IMR-90 (cell line): ENCODE data around the gene GGTA1. TPM values are rescaled to one million over a fixed set of nuclear protein-coding genes. Genes with fewer than 3 reads are reported as not detected.

ENCODE experiments used
- ATAC-seq: fragments of 200-7000 bp; cut with Tn5 transposase; 2 replicates; pipeline ENCODE4 v1.9.1; 2020; ENCODE audit warnings: low read depth, mild to moderate bottlenecking, moderate library complexity
- BruUV-seq: library from RNA; stranded (reverse); fragments of 400-500 nt; replicated peaks from 2 replicates; lab custom pipeline; 2021; lab: Mats Ljungman, UMichigan
- CTCF ChIA-PET: fragments of 300-600 bp; formaldehyde crosslinking; extraction: SDS; loops from one replicate; lab custom pipeline; 2021; ENCODE audit warnings: antibody characterized with exemption; lab: Yijun Ruan, JAX
- POLR2A ChIA-PET: fragments of 300-600 bp; sonication (Branson Sonifier 250); formaldehyde crosslinking; loops from one replicate; lab custom pipeline; 2022; ENCODE audit warnings: antibody characterized with exemption; ENCODE audit not compliant: unreplicated experiment; lab: Charles Lee
- DNase-seq: peaks from one replicate; pipeline ENCODE4 v3.0.0; 2013
- H2AFZ ChIP-seq: replicated peaks from 2 replicates; pipeline ENCODE3; 2013; ENCODE audit warnings: low read length, mild to moderate bottlenecking; ENCODE audit not compliant: poor library complexity
- H2AK5ac ChIP-seq: 2 replicates; pipeline ENCODE4 v1.6.1; 2013; ENCODE audit warnings: low read depth, low read length, inconsistent platforms
- H2AK9ac ChIP-seq: replicated peaks from 2 replicates; pipeline ENCODE3; 2013; ENCODE audit warnings: mild to moderate bottlenecking, low read depth, low read length, moderate library complexity; ENCODE audit not compliant: poor library complexity
- H2BK120ac ChIP-seq: 2 replicates; pipeline ENCODE4 v1.6.1; 2013; ENCODE audit warnings: low read depth, low read length, inconsistent platforms
- H2BK15ac ChIP-seq: 3 replicates; pipeline ENCODE4 v1.6.1; 2013; ENCODE audit warnings: low read depth, low read length, inconsistent platforms
- H2BK20ac ChIP-seq: 2 replicates; pipeline ENCODE4 v1.6.1; 2013; ENCODE audit warnings: low read depth, mild to moderate bottlenecking, inconsistent platforms, low read length, moderate library complexity
- H2BK5ac ChIP-seq: 2 replicates; pipeline ENCODE4 v1.6.1; 2013; ENCODE audit warnings: mild to moderate bottlenecking, low read depth, low read length, inconsistent platforms; ENCODE audit not compliant: poor library complexity, severe bottlenecking
- H3K14ac ChIP-seq: replicated peaks from 2 replicates; pipeline ENCODE4 v1.6.1; 2013; ENCODE audit warnings: low read depth, low read length, inconsistent platforms
- H3K18ac ChIP-seq: 2 replicates; pipeline ENCODE4 v1.6.1; 2013; ENCODE audit warnings: low read depth, low read length, control low read depth
- H3K23ac ChIP-seq: 2 replicates; pipeline ENCODE4 v1.6.1; 2013; ENCODE audit warnings: low read depth, low read length, inconsistent platforms
- H3K27ac ChIP-seq: 2 replicates; pipeline ENCODE4 v1.5.1; 2013; ENCODE audit warnings: mild to moderate bottlenecking, control low read depth, low read length; ENCODE audit not compliant: insufficient read depth
- H3K27me3 ChIP-seq: 2 replicates; pipeline ENCODE4 v1.6.1; 2013; ENCODE audit warnings: low read length; ENCODE audit not compliant: control insufficient read depth, insufficient read depth
- H3K36me3 ChIP-seq: 2 replicates; pipeline ENCODE4 v1.6.1; 2013; ENCODE audit warnings: low read length, mixed read lengths; ENCODE audit not compliant: control insufficient read depth, insufficient read depth
- H3K4ac ChIP-seq: 2 replicates; pipeline ENCODE4 v1.6.1; 2013; ENCODE audit warnings: low read depth, low read length, inconsistent platforms
- H3K4me1 ChIP-seq: 2 replicates; pipeline ENCODE4 v1.6.1; 2013; ENCODE audit warnings: low read length, mixed read lengths; ENCODE audit not compliant: control insufficient read depth, insufficient read depth
- H3K4me2 ChIP-seq: 2 replicates; pipeline ENCODE4 v1.6.1; 2013; ENCODE audit warnings: low read depth, mild to moderate bottlenecking, control low read depth, low read length, moderate library complexity
- H3K4me3 ChIP-seq: 2 replicates; pipeline ENCODE4 v1.5.1; 2013; ENCODE audit warnings: low read depth, mild to moderate bottlenecking, control low read depth, low read length, moderate library complexity; ENCODE audit not compliant: insufficient read depth
- H3K56ac ChIP-seq: 2 replicates; pipeline ENCODE4 v1.6.1; 2013; ENCODE audit warnings: low read length, inconsistent platforms; ENCODE audit not compliant: insufficient read depth; ENCODE audit errors: extremely low read depth
- H3K79me1 ChIP-seq, 2 experiments: 2 replicates each; pipeline ENCODE4 v1.6.1; 2013; ENCODE audit warnings: low read length in 2 of 2, inconsistent platforms in 1 of 2, low read depth in 1 of 2
- H3K9ac ChIP-seq: 2 replicates; pipeline ENCODE4 v1.6.1; 2013; ENCODE audit warnings: low read depth, low read length, control low read depth
- H3K9me1 ChIP-seq: 2 replicates; pipeline ENCODE4 v1.6.1; 2013; ENCODE audit warnings: low read length, inconsistent platforms; ENCODE audit not compliant: insufficient read depth
- H3K9me3 ChIP-seq: 2 replicates; pipeline ENCODE4 v1.6.1; 2013; ENCODE audit warnings: low read length; ENCODE audit not compliant: control insufficient read depth, insufficient read depth
- H4K20me1 ChIP-seq: 2 replicates; pipeline ENCODE4 v1.6.1; 2013; ENCODE audit warnings: low read length, inconsistent platforms; ENCODE audit not compliant: insufficient read depth
- H4K5ac ChIP-seq: 2 replicates; pipeline ENCODE4 v1.6.1; 2013; ENCODE audit warnings: mild to moderate bottlenecking, low read depth, low read length, control low read depth
- H4K8ac ChIP-seq, 2 experiments: 2 replicates each; pipeline ENCODE4 v1.6.1; 2013; ENCODE audit warnings: low read depth in 2 of 2, low read length in 2 of 2, control low read depth in 1 of 2, inconsistent platforms in 1 of 2
- H4K91ac ChIP-seq: 2 replicates; pipeline ENCODE4 v1.6.1; 2013; ENCODE audit warnings: low read depth, low read length, inconsistent platforms; ENCODE audit not compliant: insufficient read depth
- BHLHE40 ChIP-seq: fragments of 150-350 bp; IDR thresholded peaks from 2 replicates; pipeline ENCODE4 v1.6.1; 2016; ENCODE audit warnings: mild to moderate bottlenecking, low read depth, low read length
- ELK1 ChIP-seq: fragments of 150-350 bp; IDR thresholded peaks from 2 replicates; pipeline ENCODE4 v1.6.1; 2016; ENCODE audit warnings: low read depth, mild to moderate bottlenecking, low read length, moderate library complexity, borderline replicate concordance
- MXI1 ChIP-seq: IDR thresholded peaks from 2 replicates; pipeline ENCODE4 v1.6.1; 2012; ENCODE audit warnings: low read depth, mild to moderate bottlenecking, low read length, moderate library complexity, borderline replicate concordance
- dilution Hi-C: fragments of 300-500 bp; cut with HindIII; formaldehyde crosslinking; loops from one replicate; pipeline ENCODE4 v1.14.3; 2018; ENCODE audit warnings: low sequenced_read_pairs; ENCODE audit not compliant: unreplicated experiment
- in situ Hi-C: fragments of 300-500 bp; cut with MboI; formaldehyde crosslinking; loops from 3 replicates; pipeline ENCODE4 v1.14.3; 2019; ENCODE audit warnings: low sequenced_read_pairs, inconsistent platforms, mixed read lengths
- intact Hi-C: fragments of 100-400 bp; cut with micrococcal nuclease; formaldehyde crosslinking; loops from 2 replicates; pipeline ENCODE4 v1.10.0; 2022
- polyA plus RNA-seq, 3 experiments: library from polyadenylated mRNA; depleted of rRNA; stranded (reverse); fragments of >200 nt; gene quantifications; 2 replicates each; pipeline ENCODE4 v1.2.3, GENCODE V29; 2012; ENCODE audit warnings: low replicate concordance in 1 of 3
- total RNA-seq: library from RNA; depleted of rRNA; stranded (reverse); fragments of >200 nt; gene quantifications from 2 replicates; pipeline ENCODE4 v1.2.3, GENCODE V29; 2012

Gene GGTA1
- total and polyA plus RNA-seq, 2 of the 4 experiments (the other 2 are of a cell fraction), result not detected

GRCh38 chr9:121529237-121529987, 29.8 kb upstream of the GGTA1 start (continued):
- TF ChIP-seq ELK1, result no peak

GRCh38 chr9:121528642-121529041, 29.0 kb upstream of the GGTA1 start:
- Histone ChIP-seq H2AK5ac (no peak overlapping the region), H2BK15ac (no peak overlapping the region), H2BK5ac (no peak overlapping the region), H3K4ac (no peak overlapping the region), H3K4me1 (peaks cover 5% of the 10 kb centered on the region), H3K4me3 (no peak overlapping the region), H3K23ac (no peak overlapping the region), H3K56ac (no peak overlapping the region), H4K5ac (no peak overlapping the region), H3K9ac (no peak overlapping the region), H3K4me2 (no peak overlapping the region), H3K9me3 (no peaks in the 10 kb centered on the region), H2AK9ac (no peak overlapping the region), H2BK120ac (no peak overlapping the region), H2BK20ac (0 out of 2 replicates have a peak overlapping the region, but pooled peaks have one; percentile 55), H3K14ac (no peak overlapping the region), H4K20me1 (no peaks in the 10 kb centered on the region), H3K27me3 (peaks cover 11% of the 10 kb centered on the region), H3K36me3 (no peaks in the 10 kb centered on the region), H2AFZ (no peak overlapping the region), H4K91ac (no peak overlapping the region), H3K27ac (no peak overlapping the region), H3K9me1 (peaks cover 9% of the 10 kb centered on the region), H4K8ac (no peak overlapping the region), H3K79me1 (no peaks in the 10 kb centered on the region), H3K18ac (no peak overlapping the region)
- in situ Hi-C loops, result no loop called here
- no TSS peak for BruUV-seq
- ChIA-PET CTCF (no interaction called here), POLR2A (no interaction called here)
- intact Hi-C loops, result no loop called here
- no peak for ATAC-seq
- no peak for DNase-seq
- dilution Hi-C loops, result no loop called here
- TF ChIP-seq BHLHE40, result no peak
- TF ChIP-seq MXI1, result no peak
